Right lobe of liver (tissue), 4 donors: Measurements from ENCODE around the gene RELB.

Experiments
- CTCF ChIP-seq, 4 donors: fragments of 200-600 bp in 3 of 4; fragments of 450-650 bp in 1 of 4; IDR thresholded peaks; one replicate each; pipeline versions ENCODE4 v1.5.1 to v1.8.0; 2016 to 2022; ENCODE audit warnings: antibody characterized with exemption in 4 of 4, mild to moderate bottlenecking in 2 of 4
- POLR2A ChIP-seq: fragments of 450-650 bp; IDR thresholded peaks from one replicate; pipeline ENCODE4 v1.6.1; 2017; ENCODE audit warnings: antibody characterized with exemption, mild to moderate bottlenecking
- donor health status: DM: no; HTN: no; CAD: no.
- donor health status: DM: no; HTN: no; CAD: no.
- donor health status: DM: no; HTN: yes; CAD: no.

DNA sequence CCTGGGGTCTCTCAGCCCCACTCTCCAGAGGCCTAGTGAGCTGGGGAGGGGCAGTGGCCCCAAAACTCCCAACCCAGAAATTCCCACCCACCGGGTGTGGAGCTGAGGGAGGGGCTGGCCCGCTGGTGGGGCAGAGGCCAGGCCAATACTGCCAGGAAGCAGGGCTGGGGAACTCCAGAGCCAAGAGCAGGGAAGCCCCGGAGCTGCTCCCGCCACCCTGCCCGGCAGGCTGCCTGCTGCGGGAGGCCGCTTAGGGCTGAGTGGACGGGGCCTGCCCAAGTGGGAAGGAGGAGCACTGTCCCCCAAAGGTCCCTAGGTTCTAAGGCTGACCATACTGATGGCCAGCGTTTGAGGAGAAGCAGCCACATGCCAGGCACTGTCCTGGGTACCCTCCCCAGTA lies 13.0 kb upstream of the RELB start:
- TF ChIP-seq CTCF (IDR thresholded peaks at IDR 0.05): no peak
- TF ChIP-seq POLR2A: no peak
